K562 (cell line): ENCODE measurements around the gene WTAP. TPM values are rescaled to one million over a fixed set of nuclear protein-coding genes. Genes with fewer than 3 reads are reported as not detected.
A peak's percentile ranks its signal among the peaks of the same experiment; 100 is the strongest.

Experiments
- CBX5 ChIP-seq: IDR thresholded peaks from 2 replicates; pipeline ENCODE4 v1.6.1; 2014; ENCODE audit warnings: low read depth, borderline replicate concordance
- FOXK1 ChIP-seq: sonication (generic); formaldehyde crosslinking; IDR thresholded peaks from 2 replicates; pipeline ENCODE4 v1.8.0; 2022; ENCODE audit warnings: missing genetic modification reagents, mild to moderate bottlenecking, borderline replicate concordance
- HCFC1 ChIP-seq: IDR thresholded peaks from 2 replicates; pipeline ENCODE4 v1.6.1; 2012; ENCODE audit warnings: low read depth, low read length, improper control_type of control experiment
- IRF1 ChIP-seq: sonication (generic); formaldehyde crosslinking; IDR thresholded peaks from 2 replicates; pipeline ENCODE4 v1.8.0; 2022; ENCODE audit warnings: missing genetic modification reagents, mild to moderate bottlenecking, borderline replicate concordance
- KAT7 ChIP-seq: sonication (generic); formaldehyde crosslinking; IDR thresholded peaks from 2 replicates; pipeline ENCODE4 v1.8.0; 2022; ENCODE audit warnings: missing genetic modification reagents, mild to moderate bottlenecking, borderline replicate concordance
- NEUROD1 ChIP-seq: fragments of 150-350 bp; IDR thresholded peaks from 2 replicates; pipeline ENCODE4 v1.6.1; 2014; ENCODE audit warnings: borderline replicate concordance, low read length, low read depth; ENCODE audit not compliant: partially characterized antibody
- NR2F6 ChIP-seq: fragments of 450-650 bp; formaldehyde crosslinking; IDR thresholded peaks from 2 replicates; pipeline ENCODE4 v1.4.0; 2020; ENCODE audit warnings: mild to moderate bottlenecking
- POLR3G ChIP-seq: IDR thresholded peaks from 2 replicates; pipeline ENCODE4 v1.6.1; 2011; ENCODE audit not compliant: insufficient read length, insufficient replicate concordance; ENCODE audit errors: extremely low read depth
- RAD21 ChIP-seq, 2 experiments: fragments of 250-450 bp in 1 of 2; fragments of 450-650 bp in 1 of 2; sonication (Bioruptor Pico) in 1 of 2; formaldehyde crosslinking in 1 of 2; IDR thresholded peaks in 1 of 2; conservative IDR thresholded peaks in 1 of 2; 2 replicates each; pipeline versions ENCODE4 v1.4.0 to v1.8.0; 2020 to 2022; ENCODE audit warnings: mild to moderate bottlenecking in 2 of 2, moderate library complexity in 1 of 2
- SNAPC5 ChIP-seq: fragments of 250-450 bp; sonication (Bioruptor Pico); IDR thresholded peaks from 2 replicates; pipeline ENCODE4 v1.8.0; 2021; ENCODE audit warnings: moderate library complexity, mild to moderate bottlenecking, inconsistent platforms
- TFE3 ChIP-seq: fragments of 450-650 bp; formaldehyde crosslinking; IDR thresholded peaks from 2 replicates; pipeline ENCODE4 v1.4.0; 2020; ENCODE audit warnings: mild to moderate bottlenecking, mixed read lengths
- UBTF ChIP-seq, 2 experiments: IDR thresholded peaks; 2 replicates each; pipeline ENCODE4 v1.6.1; 2012; ENCODE audit warnings: improper control_type of control experiment in 2 of 2, low read depth in 2 of 2, low read length in 2 of 2, borderline replicate concordance in 1 of 2
- ZEB2 ChIP-seq: fragments of 450-650 bp; IDR thresholded peaks from 2 replicates; pipeline ENCODE4 v1.6.1; 2016
- ZFP36 ChIP-seq: fragments of 150-350 bp; IDR thresholded peaks from 2 replicates; pipeline ENCODE4 v1.6.1; 2018; ENCODE audit warnings: low read length, low read depth; ENCODE audit not compliant: partially characterized antibody
- ZNF274 ChIP-seq: IDR thresholded peaks from 2 replicates; pipeline ENCODE4 v1.6.1; 2011; ENCODE audit warnings: low read depth, mild to moderate bottlenecking, low read length, moderate library complexity, borderline replicate concordance
- ZNF395 ChIP-seq: fragments of 200-800 bp; sonication (Bioruptor generic); IDR thresholded peaks from 2 replicates; pipeline ENCODE4 v1.6.1; 2017; ENCODE audit warnings: missing genetic modification characterization, missing compliant biosample characterization
- ZNF512 ChIP-seq: IDR thresholded peaks from 2 replicates; pipeline ENCODE4 v1.6.1; 2016; ENCODE audit warnings: missing genetic modification characterization, missing compliant biosample characterization
- ZNF77 ChIP-seq: fragments of 250-450 bp; sonication (Bioruptor Pico); IDR thresholded peaks from 2 replicates; pipeline ENCODE4 v1.5.0; 2020
- polyA plus RNA-seq, 8 experiments: library from polyadenylated mRNA; depleted of rRNA in 4 of 8; stranded (reverse) in 5 of 8; unstranded in 3 of 8; fragments of >200 nt; fragmentation: Nextera tagmentation in 2 of 8; fragmentation: Illumina TruSeq in 1 of 8; extraction: Ambion mirVana in 2 of 8; extraction: Trizol in 1 of 8; gene quantifications; 2 replicates each; pipeline versions ENCODE4 v1.2.1 to v1.2.3, GENCODE V29; 2011 to 2014; ENCODE audit warnings: inconsistent platforms in 1 of 8, missing spikeins in 1 of 8
- total RNA-seq, 7 experiments: library from RNA; depleted of rRNA in 6 of 7; stranded (reverse); fragments of >200 nt in 6 of 7; fragmentation: Illumina TruSeq in 2 of 7; extraction: Trizol in 2 of 7; gene quantifications; 2 replicates each; pipeline versions ENCODE4 v1.2.1 to v1.2.3, GENCODE V29; 2011 to 2021; ENCODE audit warnings: low replicate concordance in 1 of 7

WTAP gene
- total and polyA plus RNA-seq, 9 of the 15 experiments (the other 6 are each of a cell fraction or from before 2014, with no cell fraction given): 52.4 to 156 (median 110) TPM

GRCh38 chr6:159789377-159790148, 62.3 kb downstream of the WTAP start, which contains the start of gene TCP1 (continued):
- TF ChIP-seq TFE3 (CRISPR knock-in tag) (peak; percentile 20; the same call in 1 of the 2 replicates), FOXK1 (CRISPR knock-in tag) (peak; percentile 58; the same call in 1 of the 2 replicates), ZFP36 (no peak), IRF1 (CRISPR knock-in tag) (no peak), ZNF77 (CRISPR knock-in tag) (no peak), RAD21 (CRISPR knock-in tag; conservative IDR thresholded peaks at IDR 0.05 in 1 of 2, IDR thresholded peaks at IDR 0.05 in 1 of 2) (0 out of 4 replicates have a peak, but pooled peaks of 1 of the 2 experiments have one; percentile 9), POLR3G (no peak), ZNF512 (tag) (no peak), NR2F6 (CRISPR knock-in tag) (peak; percentile 89), KAT7 (CRISPR knock-in tag) (peak; percentile 79; the same call in 1 of the 2 replicates), SNAPC5 (CRISPR knock-in tag) (no peak), NEUROD1 (peak; percentile 64), HCFC1 (peak; percentile 78), UBTF (IDR thresholded peaks at IDR 0.05; ENCODE audit: borderline replicate concordance in 1 of 2, low read depth in 2 of 2, low read length in 2 of 2) (peak; percentile 51 to 54; a peak in 1 of 4 replicates), ZNF274 (no peak), ZNF395 (peak; percentile 66; the same call in 1 of the 2 replicates), ZEB2 (peak; percentile 13; the same call in 1 of the 2 replicates), CBX5 (no peak)
